Gastroesophageal sphincter (tissue), 4 donors: ENCODE results near the gene ATXN3. TPM values are rescaled to one million over a fixed set of nuclear protein-coding genes. Genes with fewer than 3 reads are reported as not detected.

Experiments used
- ATAC-seq: fragments of 150-250 bp; one replicate; pipeline ENCODE4 v1.9.1; 2016; ENCODE audit warnings: mild to moderate bottlenecking, moderate library complexity
- H3K27ac ChIP-seq, 4 donors: fragments of 200-600 bp; sonication (generic) in 3 of 4; 1 replicate in 3 of 4; 2 replicates in 1 of 4; pipeline ENCODE4 v1.5.1; 2016 to 2019
- H3K27me3 ChIP-seq: fragments of 200-600 bp; sonication (generic); one replicate; pipeline ENCODE4 v1.5.1; 2019
- H3K36me3 ChIP-seq, 2 donors: fragments of 200-600 bp; sonication (generic); one replicate each; pipeline ENCODE4 v1.5.1; 2019; ENCODE audit warnings: control low read depth in 1 of 2
- H3K4me1 ChIP-seq, 3 donors: fragments of 200-600 bp; sonication (generic); 1 replicate in 2 of 3; 2 replicates in 1 of 3; pipeline ENCODE4 v1.5.1; 2016 to 2019; ENCODE audit warnings: control low read depth in 2 of 3
- H3K4me3 ChIP-seq, 2 donors: fragments of 200-600 bp; sonication (generic); one replicate each; pipeline ENCODE4 v1.5.1; 2019; ENCODE audit warnings: mild to moderate bottlenecking in 1 of 2, moderate library complexity in 1 of 2
- H3K9me3 ChIP-seq, 3 donors: fragments of 200-600 bp; sonication (generic); one replicate each; pipeline ENCODE4 v1.5.1; 2017 to 2019; ENCODE audit warnings: control low read depth in 2 of 3
- CTCF ChIP-seq, 4 experiments: fragments of 200-600 bp in 2 of 4; fragments of 450-650 bp in 2 of 4; sonication (generic) in 1 of 4; IDR thresholded peaks; one replicate each; pipeline ENCODE4 v1.5.1; 2017 to 2019; ENCODE audit warnings: antibody characterized with exemption in 4 of 4, mild to moderate bottlenecking in 2 of 4, moderate library complexity in 2 of 4
- EP300 ChIP-seq: sonication (generic); formaldehyde crosslinking; IDR thresholded peaks from one replicate; pipeline ENCODE4 v1.6.1; 2017; ENCODE audit warnings: antibody characterized with exemption, mild to moderate bottlenecking
- POLR2A ChIP-seq, 2 donors: fragments of 450-650 bp; IDR thresholded peaks; one replicate each; pipeline ENCODE4 v1.6.1; 2017; ENCODE audit warnings: antibody characterized with exemption in 2 of 2, mild to moderate bottlenecking in 2 of 2, moderate library complexity in 1 of 2
- POLR2AphosphoS5 ChIP-seq: sonication (generic); formaldehyde crosslinking; IDR thresholded peaks from one replicate; pipeline ENCODE4 v1.6.1; 2017; ENCODE audit warnings: antibody characterized with exemption
- WGBS, 2 donors: methylation state at CpG; one replicate each; pipeline ENCODE4 v1.1.5; 2018; ENCODE audit warnings: low coverage in 1 of 2; 5-methylcytosine and 5-hydroxymethylcytosine counted together
- total RNA-seq, 4 donors: library from RNA; depleted of rRNA; stranded (reverse); fragments of >200 nt; gene quantifications; one replicate each; pipeline ENCODE4 v1.1.0, GENCODE V29; 2016

Gene ATXN3
- 10 to 100 TPM; 43.1 to 63.0 (median 54.1) TPM for total RNA-seq

- H3K27ac ChIP-seq: peak within 1 kb of the TSS; percentile 74 to 99 (median 98)
- no peaks in the 10 kb centered on the region for H3K27me3 ChIP-seq
- H3K36me3 ChIP-seq: no peaks in the 10 kb centered on the region
- peaks cover 0 to 48% (median 11%) of the 10 kb centered on the region in 3 donors for H3K4me1 ChIP-seq
- H3K9me3 ChIP-seq: no peaks in the 10 kb centered on the region
- peak within 1 kb of the TSS; percentile 59 to 94 for H3K4me3 ChIP-seq
- ATAC-seq: peak; percentile 95
- WGBS, 2 donors: 0 to 3% methylated on average over 5 to 8 of the region's 66 CpGs
- TF ChIP-seq EP300: no peak
- TF ChIP-seq POLR2A (IDR thresholded peaks at IDR 0.05): peak; percentile 45 to 52
- TF ChIP-seq POLR2AphosphoS5: peak; percentile 56
- peak; percentile 61 to 90 (median 73) for TF ChIP-seq CTCF (IDR thresholded peaks at IDR 0.05)
Observed at GRCh38 chr14:92106143-92106926, at the start of gene ATXN3. Gene ATXN3 (minus strand): TSS chr14:92106582. CDS start chr14:92106552, 30 bp downstream.

GRCh38 chr14:92154283-92154942 is 48.0 kb upstream of the ATXN3 start:
- 32 to 37% methylated on average over 3 of the region's 3 CpGs for WGBS, 2 donors
- Histone ChIP-seq H3K27ac (no peak overlapping the region), H3K4me3 (no peak overlapping the region), H3K27me3 (no peaks in the 10 kb centered on the region), H3K4me1 (peaks cover 0 to 8% (median 0%) of the 10 kb centered on the region in 3 donors), H3K36me3 (peaks cover 14 to 90% of the 10 kb centered on the region in 2 donors), H3K9me3 (no peaks in the 10 kb centered on the region)
- no peak for TF ChIP-seq EP300
- ATAC-seq: no peak

GRCh38 chr14:92153581-92153980 is 47.2 kb upstream of the ATXN3 start:
- no peaks in the 10 kb centered on the region for H3K27me3 ChIP-seq
- H3K36me3 ChIP-seq: peaks cover 9 to 90% of the 10 kb centered on the region in 2 donors
- 100% methylated on average over 1 of the region's 1 CpG; no CpG with 5 or more reads in 1 of the 2 donors for WGBS, 2 donors
- H3K4me1 ChIP-seq: peaks cover 0 to 8% (median 0%) of the 10 kb centered on the region in 3 donors
- H3K4me3 ChIP-seq: no peak overlapping the region
- no peaks in the 10 kb centered on the region for H3K9me3 ChIP-seq
- no peak for TF ChIP-seq POLR2AphosphoS5
- no peak for TF ChIP-seq POLR2A (IDR thresholded peaks at IDR 0.05)
- TF ChIP-seq CTCF (IDR thresholded peaks at IDR 0.05): no peak
- no peak for TF ChIP-seq EP300
- no peak for ATAC-seq
- no peak overlapping the region for H3K27ac ChIP-seq

DNA sequence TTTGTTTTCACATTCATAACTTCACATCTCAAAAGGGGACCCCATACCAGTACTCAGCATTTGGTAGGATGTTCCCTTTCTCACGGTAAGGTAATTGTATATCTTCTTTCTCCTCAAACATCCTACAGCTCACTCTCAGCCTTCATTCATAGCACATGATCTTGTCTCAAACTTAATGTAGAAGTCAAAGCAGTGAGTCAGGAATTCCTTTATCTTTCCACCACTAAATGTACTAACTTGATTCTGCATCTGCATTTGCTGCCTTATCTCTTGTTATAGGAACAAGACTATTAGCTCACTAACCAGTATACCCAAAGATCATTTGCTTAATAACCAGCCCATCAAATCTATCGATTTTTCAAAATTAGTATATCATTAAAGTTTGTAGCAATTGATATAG is 38.3 kb upstream of the ATXN3 start:
- H3K4me3 ChIP-seq: no peak overlapping the region

More for the DNA sequence above, 38.3 kb upstream of the ATXN3 start:
- Histone ChIP-seq H3K27ac (no peak overlapping the region), H3K9me3 (no peaks in the 10 kb centered on the region), H3K27me3 (no peaks in the 10 kb centered on the region), H3K36me3 (peaks cover 12 to 100% of the 10 kb centered on the region in 2 donors), H3K4me1 (no peaks in the 10 kb centered on the region)
- no peak for TF ChIP-seq CTCF (IDR thresholded peaks at IDR 0.05)
- no peak for TF ChIP-seq POLR2A (IDR thresholded peaks at IDR 0.05)
- TF ChIP-seq EP300: no peak
- no peak for TF ChIP-seq POLR2AphosphoS5
- 79 to 80% methylated on average over 2 of the region's 2 CpGs for WGBS, 2 donors
- no peak for ATAC-seq
